Measurements from ENCODE around the gene RAP1A. TPM values are rescaled to one million over a fixed set of nuclear protein-coding genes. Genes with fewer than 3 reads are reported as not detected.

The RAP1A gene
- total RNA-seq, 1 donor from 2014 or later: 41.7 TPM

- no peak for DNase-seq (ENCODE audit: low spot score)
- Mint-ChIP-seq H3K4me3 (ENCODE audit: unreplicated experiment) (no peak overlapping the region), H3K4me1 (ENCODE audit: unreplicated experiment) (no peaks in the 10 kb centered on the region), H3K27me3 (ENCODE audit: unreplicated experiment) (no peaks in the 10 kb centered on the region), H3K9me3 (ENCODE audit: unreplicated experiment) (no peaks in the 10 kb centered on the region), H3K36me3 (ENCODE audit: low read depth, unreplicated experiment) (no peaks in the 10 kb centered on the region), H3K27ac (ENCODE audit: unreplicated experiment) (no peak overlapping the region)
- TF ChIP-seq CTCF (IDR thresholded peaks at IDR 0.05; ENCODE audit: unreplicated experiment): no peak
These were observed 43.0 kb upstream of the RAP1A start for GRCh38 chr1:111576547-111576946.

GRCh38 chr1:111577814-111578213 lies 41.8 kb upstream of the RAP1A start:
- H3K27me3 Mint-ChIP-seq (ENCODE audit: unreplicated experiment): no peaks in the 10 kb centered on the region
- H3K4me3 Mint-ChIP-seq (ENCODE audit: unreplicated experiment): no peak overlapping the region
- no peak for TF ChIP-seq CTCF (IDR thresholded peaks at IDR 0.05; ENCODE audit: unreplicated experiment)
- H3K4me1 Mint-ChIP-seq (ENCODE audit: unreplicated experiment): no peaks in the 10 kb centered on the region
- no peaks in the 10 kb centered on the region for H3K36me3 Mint-ChIP-seq (ENCODE audit: low read depth, unreplicated experiment)
- H3K9me3 Mint-ChIP-seq (ENCODE audit: unreplicated experiment): no peaks in the 10 kb centered on the region
- DNase-seq (ENCODE audit: low spot score): no peak
- no peak overlapping the region for H3K27ac Mint-ChIP-seq (ENCODE audit: unreplicated experiment)

GRCh38 chr1:111581166-111581565 lies 38.4 kb upstream of the RAP1A start:
- Mint-ChIP-seq H3K36me3 (ENCODE audit: low read depth, unreplicated experiment) (no peaks in the 10 kb centered on the region), H3K9me3 (ENCODE audit: unreplicated experiment) (no peaks in the 10 kb centered on the region), H3K27ac (ENCODE audit: unreplicated experiment) (no peak overlapping the region), H3K4me1 (ENCODE audit: unreplicated experiment) (no peaks in the 10 kb centered on the region), H3K27me3 (ENCODE audit: unreplicated experiment) (no peaks in the 10 kb centered on the region), H3K4me3 (ENCODE audit: unreplicated experiment) (no peak overlapping the region)
- DNase-seq (ENCODE audit: low spot score): no peak
- no peak for TF ChIP-seq CTCF (IDR thresholded peaks at IDR 0.05; ENCODE audit: unreplicated experiment)

- no peaks in the 10 kb centered on the region for H3K9me3 Mint-ChIP-seq (ENCODE audit: unreplicated experiment)
- no peak for DNase-seq (ENCODE audit: low spot score)
- H3K4me3 Mint-ChIP-seq (ENCODE audit: unreplicated experiment): no peak overlapping the region
- H3K4me1 Mint-ChIP-seq (ENCODE audit: unreplicated experiment): no peaks in the 10 kb centered on the region
- TF ChIP-seq CTCF (IDR thresholded peaks at IDR 0.05; ENCODE audit: unreplicated experiment): no peak
- H3K27ac Mint-ChIP-seq (ENCODE audit: unreplicated experiment): peak overlapping the region; percentile 78
- H3K36me3 Mint-ChIP-seq (ENCODE audit: low read depth, unreplicated experiment): no peaks in the 10 kb centered on the region
- no peaks in the 10 kb centered on the region for H3K27me3 Mint-ChIP-seq (ENCODE audit: unreplicated experiment)
These were observed 37.6 kb upstream of the RAP1A start for GRCh38 chr1:111582016-111582415.

- Mint-ChIP-seq H3K36me3 (ENCODE audit: low read depth, unreplicated experiment) (no peaks in the 10 kb centered on the region), H3K9me3 (ENCODE audit: unreplicated experiment) (no peaks in the 10 kb centered on the region), H3K4me3 (ENCODE audit: unreplicated experiment) (no peak overlapping the region), H3K27me3 (ENCODE audit: unreplicated experiment) (no peaks in the 10 kb centered on the region), H3K27ac (ENCODE audit: unreplicated experiment) (no peak overlapping the region), H3K4me1 (ENCODE audit: unreplicated experiment) (no peaks in the 10 kb centered on the region)
- no peak for TF ChIP-seq CTCF (IDR thresholded peaks at IDR 0.05; ENCODE audit: unreplicated experiment)
- no peak for DNase-seq (ENCODE audit: low spot score)
These were observed 36.7 kb upstream of the RAP1A start for GRCh38 chr1:111582644-111583618.

Data from endothelial cell (in vitro differentiated cells).